Fibroblast of upper back skin (primary cell): Measurements from ENCODE around the gene RNASEH2A.
"Not testable (repeated sequence)": the region's sequence is repeated elsewhere in the genome, so short reads cannot be mapped to it uniquely, and the experiment has no call there.

Experiments
- DNase-seq: peaks from one replicate; pipeline ENCODE4 v3.0.0-alpha.2; 2013

RNASEH2A gene

DNA sequence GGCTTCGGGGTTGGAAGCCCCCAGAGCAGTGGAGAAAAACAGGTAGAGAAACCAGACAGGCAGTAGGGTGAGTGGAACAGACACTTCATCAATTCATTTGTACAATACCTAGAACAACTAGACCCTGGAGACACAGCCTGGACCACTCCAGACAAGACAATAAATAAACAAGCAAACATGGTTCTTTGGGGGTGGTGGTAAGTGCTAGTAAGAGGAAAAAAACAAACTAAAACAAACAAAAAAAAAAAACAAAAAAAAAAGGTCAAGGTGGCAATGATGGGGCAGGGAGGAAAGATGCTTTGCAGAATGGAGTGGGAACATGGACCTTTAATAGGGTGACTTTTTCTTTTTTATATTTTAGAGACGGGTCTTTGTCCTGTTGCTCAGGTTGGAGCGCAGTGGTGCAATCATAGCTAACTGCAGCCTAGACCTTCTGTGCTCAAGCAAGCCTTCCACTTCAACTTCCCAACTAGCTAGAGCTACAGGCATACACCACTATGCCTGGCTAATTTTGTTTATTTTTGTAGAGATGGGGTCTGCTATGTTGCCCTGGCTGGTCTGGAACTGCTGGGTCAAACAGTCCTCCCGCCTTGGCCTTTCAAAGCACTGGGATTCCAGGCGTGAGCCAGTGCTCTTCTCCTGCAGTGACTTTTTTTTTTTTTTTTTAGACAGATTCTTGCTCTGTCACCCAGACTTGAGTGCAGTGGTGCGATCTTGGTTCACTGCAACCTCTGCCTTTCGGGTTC lies 12.0 kb upstream of the RNASEH2A start:
- no peak for DNase-seq

DNA sequence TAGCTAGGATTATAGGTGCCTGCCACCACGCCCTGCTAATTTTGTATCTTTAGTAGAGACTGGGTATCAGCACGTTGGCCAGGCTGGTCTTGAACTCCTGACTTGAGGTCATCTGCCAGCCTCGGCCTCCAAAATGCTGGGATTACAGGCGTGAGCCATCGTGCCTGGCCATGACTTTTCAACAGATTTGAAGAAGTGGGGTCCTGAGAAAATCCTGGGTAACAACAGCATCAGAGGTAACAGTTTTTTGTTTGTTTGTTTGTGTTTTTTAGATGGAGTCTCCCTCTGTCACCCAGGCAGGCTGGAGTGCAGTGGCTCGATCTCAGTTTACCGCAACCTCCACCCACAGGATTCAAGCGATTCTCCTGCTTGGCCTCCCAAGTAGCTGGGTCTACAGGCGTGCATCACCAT lies 11.4 kb upstream of the RNASEH2A start:
- DNase-seq: no peak

DNA sequence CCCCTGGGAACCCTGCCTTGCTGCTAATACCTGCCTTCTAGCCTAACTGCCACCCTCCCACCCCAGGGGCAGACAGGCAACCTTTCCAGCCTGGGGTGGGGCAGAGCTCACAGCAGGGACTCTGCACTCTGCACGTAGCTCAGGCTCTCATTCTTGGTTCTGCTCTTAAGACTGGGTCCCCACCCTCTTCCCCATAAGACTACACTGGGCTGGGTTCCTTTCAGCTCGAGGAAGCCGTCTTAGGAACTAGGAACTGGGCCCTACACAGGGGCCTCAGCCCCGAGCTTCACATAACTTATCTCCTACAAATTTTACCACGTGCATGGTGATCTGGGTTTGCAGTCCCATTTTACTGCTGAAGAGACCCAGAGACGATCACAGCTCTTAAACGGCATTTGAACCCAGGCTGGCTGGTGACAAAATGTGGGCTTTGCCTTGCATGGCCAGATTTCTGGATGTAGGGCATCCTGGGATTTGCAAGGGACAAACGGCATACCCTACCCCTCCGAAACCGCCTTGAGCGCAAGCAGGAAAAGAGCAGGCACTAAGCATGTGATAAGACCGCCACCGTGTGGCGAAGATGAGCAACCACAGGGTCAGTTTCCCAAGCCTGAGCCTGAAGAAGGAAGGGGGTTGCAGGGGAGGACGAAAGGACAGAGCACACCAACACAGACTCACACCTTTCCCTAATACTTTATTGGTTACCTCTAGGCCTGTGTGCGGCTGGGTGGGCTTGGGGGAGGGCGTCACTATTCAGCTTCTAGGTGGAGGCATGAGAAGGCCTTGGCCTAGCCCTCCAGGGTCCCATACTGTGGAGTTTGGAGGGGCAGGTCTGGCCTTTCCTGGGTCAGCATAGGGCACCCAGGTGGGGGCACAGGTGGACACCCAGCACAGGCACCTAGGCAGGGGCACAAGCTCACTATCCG lies 10.0 kb upstream of the RNASEH2A start:
- DNase-seq: peak; percentile 80

DNA sequence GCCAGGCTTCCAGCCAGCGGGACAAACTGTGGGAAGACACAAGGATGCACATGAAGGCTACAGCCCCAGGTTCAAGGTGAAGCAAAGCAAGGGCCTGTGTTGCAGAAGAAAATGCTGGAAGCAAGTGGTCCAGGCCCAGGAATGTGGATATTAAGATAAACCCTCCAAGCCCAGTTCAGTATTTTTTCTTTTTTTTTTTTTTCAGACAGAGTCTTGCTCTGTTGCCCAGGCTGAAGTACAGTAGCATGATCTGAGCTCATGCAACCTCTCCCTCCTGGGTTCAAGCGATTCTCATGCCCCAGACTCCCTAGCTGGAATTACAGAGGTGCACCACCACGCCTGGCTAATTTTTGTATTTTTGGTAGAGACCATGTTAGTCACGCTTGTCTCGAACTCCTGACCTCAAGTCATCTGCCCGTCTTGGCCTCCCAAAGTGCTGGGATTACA lies 9.2 kb upstream of the RNASEH2A start:
- DNase-seq: no peak

DNA sequence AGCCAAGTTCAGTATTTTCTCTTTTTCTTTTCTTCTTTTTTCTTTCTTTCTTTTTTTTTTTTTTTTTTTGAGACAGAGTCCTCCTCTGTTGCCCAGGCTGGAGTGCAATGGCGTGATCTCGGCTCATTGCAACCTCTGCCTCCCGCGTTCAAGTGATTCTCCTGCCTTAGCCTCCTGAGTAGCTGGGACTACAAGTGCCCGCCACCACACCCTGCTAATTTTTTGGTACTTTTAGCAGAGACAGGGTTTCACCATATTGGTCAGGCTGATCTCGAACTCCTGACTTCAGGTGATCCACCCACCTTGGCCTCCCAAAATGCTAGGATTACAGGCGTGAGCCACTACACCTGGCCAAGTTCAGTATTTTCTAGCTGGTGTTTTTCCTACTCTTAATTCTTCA lies 8.8 kb upstream of the RNASEH2A start:
- not testable (repeated sequence) for DNase-seq

DNA sequence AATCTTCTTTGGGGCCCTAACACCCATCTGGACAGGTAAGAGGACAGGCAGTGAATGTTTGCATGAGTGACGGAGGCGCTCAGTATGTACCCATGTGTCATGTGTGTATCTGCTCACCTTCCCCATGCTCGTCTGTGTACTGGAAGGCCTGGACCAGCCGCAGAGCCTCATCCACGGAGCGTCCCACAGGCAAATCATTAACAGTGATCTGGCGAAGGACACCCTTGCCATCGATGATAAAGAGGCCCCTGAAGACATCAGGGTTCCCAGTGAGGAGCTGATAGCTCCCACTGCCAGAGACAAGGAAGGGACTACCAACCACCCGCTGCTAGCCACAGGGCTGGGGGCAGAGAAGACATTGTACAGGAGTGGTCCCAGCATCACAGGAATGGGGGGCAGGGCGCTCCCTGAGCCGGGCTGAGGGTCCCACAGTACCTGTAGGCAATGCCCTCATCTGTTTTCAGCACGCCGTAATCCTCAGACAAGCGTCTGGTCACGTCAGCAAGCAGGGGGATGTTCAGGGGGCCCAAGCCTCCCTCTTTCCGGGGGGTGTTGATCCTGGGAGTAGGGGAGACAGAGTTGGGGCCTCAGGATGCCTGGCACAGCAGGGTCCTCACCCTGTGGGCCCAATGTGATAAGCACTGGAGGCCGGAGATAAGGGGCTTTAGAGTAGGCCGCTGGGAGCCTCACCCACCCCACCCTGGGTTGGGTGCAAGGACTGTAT lies 6.5 kb upstream of the RNASEH2A start:
- no peak for DNase-seq

DNA sequence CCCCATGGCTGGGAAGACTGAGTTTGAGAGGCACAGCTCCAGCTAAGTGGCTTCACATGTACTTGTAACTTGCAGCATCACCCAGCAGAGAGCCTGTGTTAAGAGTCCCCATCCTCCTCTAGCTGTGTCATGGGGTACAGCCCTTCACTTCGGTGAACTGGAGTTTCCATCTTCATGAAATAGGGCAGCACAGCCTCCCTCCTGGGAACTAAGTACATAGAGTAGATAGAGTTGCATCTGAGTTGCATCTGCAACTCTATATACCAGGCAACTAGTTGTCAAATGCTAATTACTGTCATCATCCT lies 6.0 kb upstream of the RNASEH2A start:
- DNase-seq: no peak

DNA sequence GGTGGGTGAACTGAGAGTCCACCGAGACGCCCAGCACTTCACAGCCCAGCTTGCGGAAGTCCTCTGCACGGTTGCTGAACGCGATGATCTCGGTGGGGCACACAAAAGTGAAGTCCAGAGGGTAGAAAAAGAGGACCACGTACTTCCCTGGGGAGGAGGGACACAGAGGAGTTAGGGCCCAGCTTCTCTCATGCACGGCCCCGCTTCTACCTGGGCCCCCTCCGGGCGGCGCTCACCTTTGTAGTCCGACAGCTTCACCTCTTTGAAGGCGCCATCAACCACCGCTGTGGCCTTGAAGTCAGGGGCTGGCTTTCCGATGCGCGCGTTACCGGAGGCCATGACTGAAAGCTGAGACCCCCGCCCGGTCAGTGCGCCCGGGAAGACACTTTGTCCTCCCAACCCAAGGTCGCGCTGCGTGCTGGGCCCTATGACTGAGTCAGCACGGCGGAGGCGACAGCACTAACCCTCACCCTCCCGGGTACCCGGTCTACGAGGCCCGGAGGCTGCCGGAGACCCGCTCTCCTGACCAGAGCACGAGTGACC lies 5.4 kb upstream of the RNASEH2A start:
- no peak for DNase-seq

DNA sequence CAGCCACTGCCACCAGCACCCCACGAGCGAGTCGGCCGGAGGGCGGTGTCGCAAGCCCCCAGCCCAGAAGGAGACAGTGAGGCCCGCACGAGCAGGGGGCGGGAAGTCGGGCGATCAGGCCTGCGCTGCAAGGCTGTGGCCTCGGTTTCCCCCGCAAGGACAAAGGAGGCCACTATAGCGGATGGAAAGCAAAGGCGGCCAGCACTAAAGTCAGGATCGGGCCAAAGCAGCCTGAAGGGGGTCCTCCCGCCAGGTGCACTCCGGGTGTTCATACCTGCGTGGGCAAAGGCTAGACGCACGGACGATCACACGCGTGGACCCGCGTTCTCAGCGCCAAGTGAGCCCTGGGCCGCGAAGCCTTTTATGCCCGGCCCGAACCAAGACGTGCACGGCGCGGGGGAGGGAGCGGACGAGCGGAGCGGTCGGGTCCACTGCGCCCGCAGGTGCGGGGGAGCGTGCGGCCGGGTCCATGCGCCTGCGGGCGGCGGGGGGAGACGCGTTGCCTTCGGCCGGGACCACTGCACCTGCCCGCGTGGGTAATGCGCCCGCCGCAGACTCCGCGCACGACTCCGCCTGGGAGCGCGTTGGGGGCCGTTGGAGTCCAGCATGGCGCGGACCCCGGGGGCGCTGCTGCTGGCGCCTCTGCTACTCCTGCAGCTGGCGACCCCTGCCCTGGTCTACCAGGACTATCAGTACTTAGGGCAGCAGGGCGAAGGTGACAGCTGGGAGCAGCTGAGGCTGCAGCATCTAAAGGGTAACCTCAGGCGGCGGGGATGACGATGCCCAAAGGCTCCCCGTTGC lies 4.7 kb upstream of the RNASEH2A start, which contains the start of the genes PRDX2 and THSD8:
TSS of gene PRDX2 (minus strand) at position 335 of the 801 bp plus-strand sequence. CDS start 539 bp downstream, outside the sequence.
TSS of gene THSD8 (plus strand) at position 604 of the 801 bp plus-strand sequence. CDS start at position 607, 3 bp downstream.
- peak; percentile 64 for DNase-seq

DNA sequence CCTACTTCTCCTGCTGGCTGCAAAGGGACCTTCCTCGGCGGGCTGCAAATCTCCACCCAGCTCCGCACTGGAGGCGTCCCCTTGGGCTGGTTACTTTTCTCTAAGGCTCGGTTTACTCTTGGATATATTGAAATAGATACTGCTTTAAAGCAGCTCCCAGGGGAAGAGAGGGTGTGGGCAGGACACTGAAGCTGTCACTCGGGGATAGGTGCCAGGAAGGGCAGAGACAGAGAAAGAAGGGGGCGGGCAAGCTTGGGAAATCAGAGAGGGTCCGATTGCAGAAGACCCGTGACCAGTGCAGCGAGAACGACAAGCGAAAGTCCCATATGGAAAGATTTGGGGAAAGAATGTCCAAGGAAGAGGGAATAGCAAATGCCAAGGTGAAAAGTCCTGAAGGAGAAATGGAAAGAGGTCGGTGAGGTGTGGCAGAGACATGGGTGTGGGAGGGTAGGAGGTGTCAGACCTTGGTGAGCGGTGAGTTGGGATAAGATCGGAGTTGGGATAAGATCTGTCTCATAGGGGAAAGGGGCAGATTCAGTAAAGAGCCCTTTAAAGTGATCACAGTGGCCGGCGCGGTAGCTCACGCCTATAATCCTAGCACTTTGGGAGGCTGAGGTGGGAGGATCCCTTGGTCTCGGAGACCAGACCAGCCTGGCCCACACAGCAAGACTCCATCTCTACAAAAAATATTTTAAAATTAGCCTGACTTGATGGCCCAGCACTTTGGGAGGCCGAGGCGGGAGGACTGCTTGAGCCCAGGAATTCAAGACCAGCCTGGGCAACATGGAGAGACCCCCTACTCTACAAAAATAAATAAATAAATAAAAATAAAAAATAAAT lies 3.9 kb upstream of the RNASEH2A start:
- no peak for DNase-seq

DNA sequence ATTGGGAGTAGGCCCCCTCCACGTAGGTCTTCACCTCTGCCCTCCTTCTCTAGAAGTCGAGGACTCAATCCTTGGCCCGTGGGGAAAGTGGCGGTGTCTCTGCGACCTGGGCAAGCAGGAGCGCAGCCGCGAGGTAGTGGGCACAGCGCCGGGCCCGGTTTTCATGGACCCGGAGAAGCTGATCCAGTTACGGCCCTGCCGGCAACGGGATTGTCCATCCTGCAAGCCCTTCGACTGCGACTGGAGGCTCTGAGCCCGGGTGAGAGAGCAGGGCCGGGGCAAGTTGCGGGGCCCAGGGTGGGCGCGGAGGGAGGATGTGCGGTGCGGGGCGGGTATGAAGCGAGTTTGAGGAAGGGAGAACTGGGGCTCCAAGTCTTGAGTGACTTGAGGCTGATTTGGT lies 2.3 kb upstream of the RNASEH2A start:
- no peak for DNase-seq

DNA sequence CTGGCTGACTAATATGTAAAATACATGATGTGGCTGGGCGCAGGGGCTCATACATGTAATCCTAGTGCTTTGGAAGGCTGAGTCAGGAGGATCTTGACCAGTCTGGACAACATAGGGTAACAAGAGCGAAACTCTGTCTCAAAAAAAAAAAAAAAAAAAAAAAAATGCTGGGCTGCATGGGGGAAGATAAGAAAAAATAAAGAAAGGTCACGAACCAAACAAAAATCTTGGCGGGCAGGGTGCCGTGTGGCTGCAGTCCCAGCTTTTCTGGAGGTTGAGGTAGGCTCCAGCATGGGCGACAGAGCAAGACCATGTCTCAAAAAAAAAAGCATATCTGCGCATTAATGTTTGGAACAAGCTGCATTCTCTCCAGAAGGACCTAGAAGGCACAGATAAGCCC lies 8.7 kb downstream of the RNASEH2A start:
- DNase-seq: no peak

DNA sequence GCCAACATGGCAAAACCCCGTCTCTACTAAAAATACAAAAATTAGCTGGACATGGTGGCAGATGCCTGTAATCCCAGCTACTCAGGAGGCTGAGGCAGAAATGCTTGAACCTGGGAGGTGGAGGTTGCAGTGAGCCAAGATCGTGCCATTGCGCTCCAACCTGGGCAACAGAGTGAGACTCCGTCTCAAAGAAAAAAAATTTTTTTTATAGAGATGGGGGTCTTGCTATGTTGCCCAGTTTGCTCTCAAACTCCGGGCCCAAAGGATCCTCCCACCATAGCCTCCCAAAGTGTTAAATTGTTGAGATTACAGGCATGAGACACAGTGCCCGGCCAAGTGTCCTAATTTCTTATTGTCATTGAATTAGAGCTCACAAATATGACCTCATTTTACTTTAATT lies 10.8 kb downstream of the RNASEH2A start:
- DNase-seq: not testable (repeated sequence)

DNA sequence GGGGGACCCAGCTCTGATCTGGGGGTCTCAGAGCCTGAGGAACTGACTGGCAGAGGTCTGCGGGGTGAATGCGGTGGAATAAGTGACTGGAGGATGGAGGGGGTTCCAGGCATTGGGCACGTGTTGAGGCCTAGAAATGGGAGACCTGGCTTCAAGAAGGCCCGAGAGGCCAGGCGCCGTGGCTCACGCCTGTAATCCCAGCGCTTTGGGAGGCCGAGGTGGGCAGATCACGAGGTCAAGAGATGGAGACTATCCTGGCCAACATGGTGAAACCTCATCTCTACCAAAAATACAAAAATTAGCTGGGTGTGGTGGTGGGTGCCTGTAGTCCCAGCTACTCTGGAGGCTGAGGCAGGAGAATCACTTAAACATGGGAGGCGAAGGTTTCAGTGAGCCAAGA lies 11.4 kb downstream of the RNASEH2A start:
- DNase-seq: not testable (repeated sequence)

DNA sequence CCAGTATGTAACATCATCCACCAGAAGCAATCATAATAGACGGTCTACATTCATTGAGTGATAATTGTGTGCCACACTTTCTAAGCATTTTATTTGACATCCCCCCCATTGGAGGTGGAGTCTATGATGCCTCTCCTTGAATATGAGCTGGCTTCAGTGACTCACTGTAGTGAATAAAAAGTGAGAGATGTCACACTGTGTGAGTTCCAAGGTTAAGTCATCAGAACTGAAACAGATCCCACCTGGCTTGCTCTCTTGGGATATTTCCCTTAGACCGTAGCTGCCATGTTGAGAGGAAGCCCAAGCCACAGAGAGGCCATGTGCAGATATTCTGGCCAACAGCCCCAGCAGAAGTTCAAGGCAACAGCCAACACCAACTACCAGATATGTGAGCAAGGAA lies 15.4 kb downstream of the RNASEH2A start:
- no peak for DNase-seq

DNA sequence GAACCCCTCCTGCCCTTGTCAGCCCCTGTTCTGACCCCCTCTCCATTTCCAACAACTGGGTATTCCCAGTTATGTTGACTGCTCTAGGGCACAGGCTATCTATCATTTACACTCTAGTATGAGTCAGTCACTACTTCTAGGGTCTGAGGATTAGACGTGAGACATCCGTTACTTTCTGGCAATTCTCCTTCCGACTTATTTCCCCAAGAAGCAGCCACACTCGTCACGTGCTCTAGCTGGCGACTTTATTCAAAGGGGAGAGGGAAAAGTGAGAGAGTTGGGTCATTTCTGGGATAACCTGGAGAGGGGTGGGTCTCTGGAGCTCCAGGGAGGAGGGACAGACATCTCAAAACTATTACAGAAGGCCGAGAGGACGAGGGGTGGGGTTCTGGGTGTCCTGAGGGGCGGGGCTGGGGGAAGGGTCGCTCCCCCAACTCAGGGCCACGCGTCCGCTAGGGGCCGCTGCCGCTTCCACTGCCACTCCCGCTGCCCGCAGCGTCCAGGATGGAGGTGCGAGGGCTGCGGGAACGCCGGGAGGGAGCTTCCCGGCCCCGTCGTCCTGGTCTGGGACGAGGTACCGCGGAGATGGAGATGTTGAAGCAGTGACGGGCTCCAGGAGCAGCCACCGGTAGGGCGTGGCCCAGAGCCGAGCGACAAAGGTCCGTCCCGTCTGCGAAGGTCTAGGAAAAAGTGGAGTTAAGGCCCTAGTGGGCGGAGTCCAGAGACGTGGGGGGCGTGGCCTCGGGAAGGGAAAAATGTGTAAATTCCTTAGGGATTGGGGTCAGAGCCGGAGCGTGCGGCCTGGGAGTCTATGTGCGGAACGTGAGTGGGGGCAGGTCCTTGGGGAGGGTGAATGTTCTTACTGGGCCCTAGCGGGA lies 19.1 kb downstream of the RNASEH2A start:
- DNase-seq: peak; percentile 34

DNA sequence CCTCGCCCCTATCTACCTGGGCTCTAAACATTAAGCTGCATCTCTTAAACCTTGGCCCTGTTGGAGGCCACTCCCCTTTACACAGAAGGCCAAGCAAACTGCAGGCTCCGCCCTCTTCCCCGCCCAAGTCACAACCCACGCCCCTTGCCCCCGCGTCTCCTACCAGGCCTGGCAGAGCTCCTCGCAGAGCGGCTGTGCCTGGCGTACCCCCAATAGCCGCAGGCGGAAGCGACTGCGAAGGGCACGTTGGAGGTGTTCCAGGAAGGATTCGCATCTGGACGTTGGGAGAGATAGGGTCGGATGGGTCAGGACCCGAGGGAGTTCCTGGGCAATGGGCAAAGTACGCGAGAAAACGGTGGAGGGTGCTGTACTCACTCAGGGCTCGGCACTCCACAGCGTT lies 22.1 kb downstream of the RNASEH2A start:
- no peak for DNase-seq

DNA sequence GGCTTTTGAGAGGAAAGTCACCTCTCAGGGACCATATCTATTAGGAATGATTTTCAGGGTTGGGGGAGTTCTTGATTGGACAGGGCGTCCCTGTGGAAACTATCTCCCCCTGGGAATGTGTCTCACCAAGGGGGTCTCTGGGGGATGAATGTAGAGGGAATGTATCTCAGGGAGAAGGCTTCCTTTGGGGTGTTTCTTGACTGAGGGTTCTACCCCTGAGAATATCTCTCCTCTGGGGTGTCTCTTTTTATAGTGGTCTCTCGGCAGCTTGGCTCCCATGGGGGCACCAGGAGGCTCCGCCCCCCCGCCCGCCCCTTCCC lies 27.0 kb downstream of the RNASEH2A start:
- no peak for DNase-seq

DNA sequence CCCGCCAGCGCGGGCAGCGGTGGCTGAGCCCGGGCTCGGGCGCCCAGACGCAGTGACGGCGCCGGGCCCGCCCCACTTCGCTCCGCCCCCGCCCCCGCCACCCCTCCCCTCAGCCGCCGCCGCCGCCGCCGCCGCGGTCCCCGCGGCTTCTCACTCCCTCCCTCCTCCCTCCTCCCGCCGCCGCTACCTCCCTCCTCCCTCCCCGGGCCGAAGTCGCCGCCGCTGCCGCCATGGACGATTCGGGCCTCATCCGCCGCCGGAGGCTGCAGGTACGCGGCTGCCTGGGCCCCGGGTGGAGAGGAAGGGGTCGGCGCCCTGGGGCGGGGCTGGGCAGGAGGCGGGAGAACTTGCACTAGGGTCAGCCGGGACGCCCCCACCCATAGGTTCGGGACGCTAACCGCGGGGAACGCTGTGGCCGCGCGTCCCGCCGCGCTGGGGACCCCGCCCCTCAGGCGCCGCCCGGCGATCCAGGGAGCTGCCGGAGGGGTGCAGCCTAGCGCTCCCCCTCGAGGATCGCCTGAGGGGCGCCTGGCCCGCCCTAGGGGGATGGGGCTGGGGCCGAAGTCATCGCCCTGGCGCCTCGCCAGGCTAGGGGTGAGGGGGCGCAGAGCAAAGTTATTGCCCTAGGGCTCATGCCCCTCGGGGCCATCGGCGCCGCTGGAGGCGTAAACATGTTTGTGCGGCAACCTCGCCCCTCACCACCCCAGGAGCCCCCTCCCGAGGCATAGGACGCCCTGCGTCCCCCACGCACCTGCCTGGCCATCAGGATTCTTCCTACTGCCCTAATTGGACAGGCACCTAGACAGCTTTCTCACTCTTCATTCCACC lies 27.6 kb downstream of the RNASEH2A start:
- no peak for DNase-seq
